ENCODE measurements around the gene CDH15. TPM values are rescaled to one million over a fixed set of nuclear protein-coding genes. Genes with fewer than 3 reads are reported as not detected.

The CDH15 gene
- total RNA-seq, 1 donor from 2014 or later: not detected

GRCh38 chr16:89147085-89147817 lies 24.3 kb upstream of the CDH15 start:
- peaks cover 14% of the 10 kb centered on the region for H3K27me3 Mint-ChIP-seq (ENCODE audit: insufficient read depth, low read depth)
- H3K9me3 ChIP-seq (ENCODE audit: low read depth): no peaks in the 10 kb centered on the region
- H3K27ac ChIP-seq: no peak overlapping the region
- H3K27me3 ChIP-seq: no peaks in the 10 kb centered on the region
- no peak overlapping the region for H3K4me2 ChIP-seq
- H3K79me2 ChIP-seq (ENCODE audit: low read depth): no peaks in the 10 kb centered on the region
- H3K4me3 ChIP-seq: no peak overlapping the region
- peak; percentile 50 for DNase-seq (ENCODE audit: low spot score)
- no peak overlapping the region for H3K27ac Mint-ChIP-seq
- H3F3A ChIP-seq (ENCODE audit: low read depth): no peaks in the 10 kb centered on the region
- H3K4me1 Mint-ChIP-seq: peaks cover 3% of the 10 kb centered on the region
- no peaks in the 10 kb centered on the region for H3K4me1 ChIP-seq
- no peak overlapping the region for H3K4me3 Mint-ChIP-seq
- no peaks in the 10 kb centered on the region for H3K36me3 ChIP-seq
- TF ChIP-seq CTCF (IDR thresholded peaks at IDR 0.05) (no peak), EZH2phosphoT487 (IDR thresholded peaks at IDR 0.05) (no peak), EZH2 (IDR thresholded peaks at IDR 0.05) (no peak)
- no peak overlapping the region for H2AFZ ChIP-seq (replicated peaks)
- H3K9me3 Mint-ChIP-seq: no peaks in the 10 kb centered on the region
- H4K20me1 ChIP-seq (ENCODE audit: low read depth): no peaks in the 10 kb centered on the region
- H3K9ac ChIP-seq: no peak overlapping the region
- peaks cover 28% of the 10 kb centered on the region for H3K36me3 Mint-ChIP-seq

- no peak overlapping the region for H3K27ac ChIP-seq
- H3K4me1 ChIP-seq: no peaks in the 10 kb centered on the region
- no peaks in the 10 kb centered on the region for H3K79me2 ChIP-seq (ENCODE audit: low read depth)
- H3K27me3 Mint-ChIP-seq (ENCODE audit: insufficient read depth, low read depth): peaks cover 7% of the 10 kb centered on the region
- H3K36me3 Mint-ChIP-seq: peaks cover 30% of the 10 kb centered on the region
- no peaks in the 10 kb centered on the region for H3K9me3 ChIP-seq (ENCODE audit: low read depth)
- H3K4me2 ChIP-seq: no peak overlapping the region
- H3K9me3 Mint-ChIP-seq: no peaks in the 10 kb centered on the region
- no peaks in the 10 kb centered on the region for H3K27me3 ChIP-seq
- H3K4me3 Mint-ChIP-seq: no peak overlapping the region
- TF ChIP-seq CTCF (IDR thresholded peaks at IDR 0.05) (no peak), EZH2phosphoT487 (IDR thresholded peaks at IDR 0.05) (no peak), EZH2 (IDR thresholded peaks at IDR 0.05) (no peak)
- no peak for DNase-seq (ENCODE audit: low spot score)
- H3K9ac ChIP-seq: no peak overlapping the region
- no peak overlapping the region for H2AFZ ChIP-seq (replicated peaks)
- no peaks in the 10 kb centered on the region for H4K20me1 ChIP-seq (ENCODE audit: low read depth)
- no peak overlapping the region for H3K4me3 ChIP-seq
- no peak overlapping the region for H3K27ac Mint-ChIP-seq
- H3K4me1 Mint-ChIP-seq: peaks cover 3% of the 10 kb centered on the region
- H3F3A ChIP-seq (ENCODE audit: low read depth): no peaks in the 10 kb centered on the region
- no peaks in the 10 kb centered on the region for H3K36me3 ChIP-seq
Observed at GRCh38 chr16:89149386-89149785, 22.2 kb upstream of the CDH15 start.

- no peak overlapping the region for H3K9ac ChIP-seq
- H3K4me1 ChIP-seq: no peaks in the 10 kb centered on the region
- Mint-ChIP-seq H3K27me3 (ENCODE audit: insufficient read depth, low read depth) (peaks cover 8% of the 10 kb centered on the region), H3K9me3 (no peaks in the 10 kb centered on the region), H3K36me3 (peaks cover 30% of the 10 kb centered on the region), H3K27ac (no peak overlapping the region), H3K4me1 (peaks cover 3% of the 10 kb centered on the region), H3K4me3 (no peak overlapping the region)
- DNase-seq (ENCODE audit: low spot score): no peak
- H3K27me3 ChIP-seq: no peaks in the 10 kb centered on the region
- no peaks in the 10 kb centered on the region for H4K20me1 ChIP-seq (ENCODE audit: low read depth)
- no peaks in the 10 kb centered on the region for H3K9me3 ChIP-seq (ENCODE audit: low read depth)
- H3F3A ChIP-seq (ENCODE audit: low read depth): no peaks in the 10 kb centered on the region
- H3K36me3 ChIP-seq: no peaks in the 10 kb centered on the region
- no peak overlapping the region for H3K4me3 ChIP-seq
- H3K4me2 ChIP-seq: no peak overlapping the region
- H3K79me2 ChIP-seq (ENCODE audit: low read depth): no peaks in the 10 kb centered on the region
- H2AFZ ChIP-seq (replicated peaks): no peak overlapping the region
- TF ChIP-seq CTCF (IDR thresholded peaks at IDR 0.05): no peak
- no peak for TF ChIP-seq EZH2 (IDR thresholded peaks at IDR 0.05)
- H3K27ac ChIP-seq: no peak overlapping the region
Observed at GRCh38 chr16:89150090-89150835, 21.3 kb upstream of the CDH15 start.

Measured in neural progenitor cell (in vitro differentiated cells).